Suprapubic skin (tissue), 4 donors: ENCODE measurements around the gene FMO3. TPM values are rescaled to one million over a fixed set of nuclear protein-coding genes. Genes with fewer than 3 reads are reported as not detected.

ENCODE experiments used
- DNase-seq, 2 donors: peaks; one replicate each; pipeline ENCODE4 v3.0.0-alpha.2; 2019; ENCODE audit warnings: low spot score in 2 of 2
- H3K27ac ChIP-seq: fragments of 200-600 bp; sonication (generic); one replicate; pipeline ENCODE4 v1.5.1; 2019
- H3K27me3 ChIP-seq: fragments of 200-600 bp; sonication (generic); one replicate; pipeline ENCODE4 v1.5.1; 2019
- H3K36me3 ChIP-seq: fragments of 200-600 bp; sonication (generic); one replicate; pipeline ENCODE4 v1.5.1; 2019
- H3K4me1 ChIP-seq: fragments of 200-600 bp; sonication (generic); one replicate; pipeline ENCODE4 v1.5.1; 2019
- H3K4me3 ChIP-seq: fragments of 200-600 bp; sonication (generic); one replicate; pipeline ENCODE4 v1.5.1; 2019; ENCODE audit warnings: mild to moderate bottlenecking
- H3K9me3 ChIP-seq: fragments of 200-600 bp; sonication (generic); one replicate; pipeline ENCODE4 v1.5.1; 2019
- EP300 ChIP-seq: sonication (generic); formaldehyde crosslinking; IDR thresholded peaks from one replicate; pipeline ENCODE4 v1.6.1; 2017; ENCODE audit warnings: antibody characterized with exemption
- POLR2A ChIP-seq, 2 donors: fragments of 450-650 bp; IDR thresholded peaks; one replicate each; pipeline ENCODE4 v1.6.1; 2017; ENCODE audit warnings: antibody characterized with exemption in 2 of 2, mild to moderate bottlenecking in 2 of 2, moderate library complexity in 2 of 2
- POLR2AphosphoS5 ChIP-seq, 3 donors: sonication (generic); formaldehyde crosslinking; IDR thresholded peaks; one replicate each; pipeline ENCODE4 v1.6.1; 2017; ENCODE audit warnings: antibody characterized with exemption in 3 of 3
- WGBS: methylation state at CpG from one replicate; pipeline ENCODE4 v1.1.5; 2018; 5-methylcytosine and 5-hydroxymethylcytosine counted together
- total RNA-seq, 4 donors: library from RNA; depleted of rRNA; stranded (reverse); fragments of >200 nt; gene quantifications; one replicate each; pipeline ENCODE4 v1.1.0, GENCODE V29; 2016
- TF ChIP-seq, protein P1 (sequence below), 2 donors: fragments of 200-600 bp in 1 of 2; fragments of 450-650 bp in 1 of 2; sonication (generic) in 1 of 2; IDR thresholded peaks; one replicate each; pipeline ENCODE4 v1.5.1; 2016 to 2019; ENCODE audit warnings: antibody characterized with exemption in 2 of 2, mild to moderate bottlenecking in 1 of 2, moderate library complexity in 1 of 2

FMO3 gene
- total RNA-seq, 4 donors from 2014 or later = 0.36 to 3.8 (median 1.7) TPM

DNA sequence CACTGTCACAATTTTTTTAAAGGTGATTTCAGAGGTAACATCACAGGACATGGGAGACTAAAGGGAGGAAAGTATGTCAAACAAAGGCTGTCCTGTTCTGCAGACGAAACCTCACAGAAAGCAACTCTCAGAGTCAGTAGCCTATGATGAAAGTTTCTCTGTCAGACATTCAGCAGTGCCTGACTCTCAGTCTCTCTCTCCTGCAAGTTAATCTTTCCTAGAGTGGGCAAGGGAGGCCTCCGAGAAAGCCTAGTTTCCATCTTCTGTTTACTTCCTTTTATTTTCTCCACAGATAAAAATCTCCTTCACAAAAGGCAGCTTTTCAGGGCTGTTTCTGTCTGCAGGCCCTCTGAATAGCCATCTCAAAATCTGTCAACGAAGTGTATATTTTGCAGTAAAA lies 69.5 kb downstream of the FMO3 start:
- Histone ChIP-seq H3K27ac (no peak overlapping the region), H3K36me3 (no peaks in the 10 kb centered on the region), H3K4me1 (no peaks in the 10 kb centered on the region), H3K9me3 (no peaks in the 10 kb centered on the region), H3K4me3 (no peak overlapping the region), H3K27me3 (no peaks in the 10 kb centered on the region)
- TF ChIP-seq, protein P1, sequence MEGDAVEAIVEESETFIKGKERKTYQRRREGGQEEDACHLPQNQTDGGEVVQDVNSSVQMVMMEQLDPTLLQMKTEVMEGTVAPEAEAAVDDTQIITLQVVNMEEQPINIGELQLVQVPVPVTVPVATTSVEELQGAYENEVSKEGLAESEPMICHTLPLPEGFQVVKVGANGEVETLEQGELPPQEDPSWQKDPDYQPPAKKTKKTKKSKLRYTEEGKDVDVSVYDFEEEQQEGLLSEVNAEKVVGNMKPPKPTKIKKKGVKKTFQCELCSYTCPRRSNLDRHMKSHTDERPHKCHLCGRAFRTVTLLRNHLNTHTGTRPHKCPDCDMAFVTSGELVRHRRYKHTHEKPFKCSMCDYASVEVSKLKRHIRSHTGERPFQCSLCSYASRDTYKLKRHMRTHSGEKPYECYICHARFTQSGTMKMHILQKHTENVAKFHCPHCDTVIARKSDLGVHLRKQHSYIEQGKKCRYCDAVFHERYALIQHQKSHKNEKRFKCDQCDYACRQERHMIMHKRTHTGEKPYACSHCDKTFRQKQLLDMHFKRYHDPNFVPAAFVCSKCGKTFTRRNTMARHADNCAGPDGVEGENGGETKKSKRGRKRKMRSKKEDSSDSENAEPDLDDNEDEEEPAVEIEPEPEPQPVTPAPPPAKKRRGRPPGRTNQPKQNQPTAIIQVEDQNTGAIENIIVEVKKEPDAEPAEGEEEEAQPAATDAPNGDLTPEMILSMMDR (IDR thresholded peaks at IDR 0.05) = no peak
- TF ChIP-seq EP300 (no peak), POLR2AphosphoS5 (IDR thresholded peaks at IDR 0.05) (no peak), POLR2A (IDR thresholded peaks at IDR 0.05) (no peak)
- DNase-seq = no peak
- WGBS = 72% methylated on average over 3 of the region's 3 CpGs

DNA sequence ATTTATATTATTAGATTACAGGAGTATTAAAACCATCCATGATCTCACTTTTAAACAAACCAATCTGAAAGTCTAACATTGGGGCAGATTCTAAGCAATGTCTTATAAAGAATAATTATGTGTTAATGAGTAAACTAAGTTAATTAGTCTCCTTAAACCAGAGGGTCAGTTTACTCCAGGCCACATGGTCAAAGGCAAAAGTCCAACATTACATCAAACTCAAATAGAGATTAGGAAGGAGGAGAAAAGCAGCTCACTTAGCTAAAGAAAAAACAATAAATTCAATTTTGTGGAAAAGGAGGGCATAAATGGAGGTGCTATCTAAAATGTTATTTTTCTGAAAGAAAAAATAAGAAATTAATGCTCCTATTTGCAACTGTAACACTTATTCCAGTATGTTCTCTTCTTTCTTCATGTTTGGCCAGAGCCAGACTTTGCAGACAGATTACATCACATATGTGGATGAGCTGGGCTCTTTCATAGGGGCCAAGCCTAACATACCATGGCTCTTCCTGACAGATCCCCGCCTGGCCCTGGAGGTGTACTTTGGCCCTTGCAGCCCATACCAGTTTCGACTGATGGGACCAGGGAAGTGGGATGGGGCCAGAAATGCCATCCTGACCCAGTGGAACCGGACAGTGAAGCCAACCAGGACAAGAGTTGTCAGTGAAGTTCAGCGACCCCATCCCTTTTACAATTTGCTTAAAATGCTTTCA lies 70.1 kb downstream of the FMO3 start:
- Histone ChIP-seq H3K36me3 (no peaks in the 10 kb centered on the region), H3K27ac (no peak overlapping the region), H3K4me1 (no peaks in the 10 kb centered on the region), H3K4me3 (no peak overlapping the region), H3K27me3 (no peaks in the 10 kb centered on the region), H3K9me3 (no peaks in the 10 kb centered on the region)
- no peak for DNase-seq
- no peak for TF ChIP-seq EP300
- TF ChIP-seq, protein P1 (IDR thresholded peaks at IDR 0.05) = no peak
- no peak for TF ChIP-seq POLR2AphosphoS5 (IDR thresholded peaks at IDR 0.05)
- no peak for TF ChIP-seq POLR2A (IDR thresholded peaks at IDR 0.05)
- WGBS = 76% methylated on average over 4 of the region's 4 CpGs

DNA sequence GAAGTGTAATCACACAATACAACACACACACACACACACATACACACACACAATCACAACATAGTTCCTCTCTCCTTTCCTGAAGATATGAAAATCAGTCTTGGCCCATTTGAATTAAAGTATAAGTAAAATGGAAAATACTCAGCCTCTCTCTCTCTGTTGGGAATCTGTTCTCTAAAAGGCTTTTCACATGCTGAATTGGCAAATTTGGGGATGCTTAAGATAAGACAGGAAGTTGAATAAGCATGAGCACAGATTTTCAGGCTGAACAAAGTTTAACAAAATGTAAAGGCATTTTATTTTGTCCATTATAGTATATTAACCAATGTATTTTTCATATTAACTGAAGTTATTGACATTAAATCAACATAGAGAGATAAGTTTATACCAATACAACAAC lies 70.7 kb downstream of the FMO3 start:
- Histone ChIP-seq H3K27me3 (no peaks in the 10 kb centered on the region), H3K9me3 (no peaks in the 10 kb centered on the region), H3K4me3 (no peak overlapping the region), H3K27ac (no peak overlapping the region), H3K36me3 (no peaks in the 10 kb centered on the region), H3K4me1 (no peaks in the 10 kb centered on the region)
- TF ChIP-seq POLR2AphosphoS5 (IDR thresholded peaks at IDR 0.05) (no peak), POLR2A (IDR thresholded peaks at IDR 0.05) (no peak), EP300 (no peak)
- TF ChIP-seq, protein P1 (IDR thresholded peaks at IDR 0.05) = no peak
- DNase-seq = no peak

DNA sequence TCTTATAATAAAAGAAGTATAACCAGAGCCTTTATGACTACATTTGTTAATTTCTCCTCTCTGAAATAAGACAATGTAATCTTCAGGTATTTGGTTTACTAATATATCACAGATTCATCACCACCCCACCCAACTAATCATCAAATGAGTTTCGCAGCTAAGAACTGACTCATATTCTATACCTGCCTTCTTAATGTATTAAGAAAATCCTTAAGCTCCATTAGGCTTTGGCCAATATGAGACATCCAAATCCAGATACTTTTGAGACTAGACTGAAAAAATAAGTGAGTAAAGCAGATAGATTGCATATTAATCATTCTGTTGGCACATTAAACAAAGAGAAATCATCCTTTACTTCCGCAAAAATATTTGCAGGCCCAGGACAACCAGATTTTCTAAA lies 75.7 kb downstream of the FMO3 start:
- TF ChIP-seq POLR2AphosphoS5 (IDR thresholded peaks at IDR 0.05) = no peak
- TF ChIP-seq, protein P1 (IDR thresholded peaks at IDR 0.05) = no peak
- TF ChIP-seq POLR2A (IDR thresholded peaks at IDR 0.05) = no peak
- TF ChIP-seq EP300 = no peak
- no peaks in the 10 kb centered on the region for H3K27me3 ChIP-seq
- H3K9me3 ChIP-seq = no peaks in the 10 kb centered on the region
- H3K36me3 ChIP-seq = no peaks in the 10 kb centered on the region
- no peak for DNase-seq
- H3K4me1 ChIP-seq = no peaks in the 10 kb centered on the region
- no peak overlapping the region for H3K4me3 ChIP-seq
- H3K27ac ChIP-seq = no peak overlapping the region
- 78% methylated on average over 2 of the region's 2 CpGs for WGBS

Other genes starting within 250 kb of the FMO3 start
- gene MROH9, start 155.4 kb upstream of the FMO3 start, total RNA-seq = not detected
- 10 to 100 TPM in 1 of 4 donors, 1 to 10 TPM in 3; 3.8 to 23.1 (median 6.9) TPM for gene FMO2, start 94.4 kb downstream of the FMO3 start, total RNA-seq
- gene FMO1, start 157.6 kb downstream of the FMO3 start, total RNA-seq = 10 to 100 TPM in 3 of 4 donors, 1 to 10 TPM in 1; 3.1 to 15.5 (median 14.4) TPM
- 1 to 10 TPM; 1.5 to 6.6 (median 2.7) TPM for gene FMO4, start 223.3 kb downstream of the FMO3 start, total RNA-seq